ENCODE measurements around the gene COL13A1. TPM values are rescaled to one million over a fixed set of nuclear protein-coding genes. Genes with fewer than 3 reads are reported as not detected.
A peak's percentile ranks its signal among the peaks of the same experiment; 100 is the strongest.

The COL13A1 gene
- total RNA-seq, 4 donors from 2014 or later: 1.2 to 4.2 (median 2.6) TPM

DNA sequence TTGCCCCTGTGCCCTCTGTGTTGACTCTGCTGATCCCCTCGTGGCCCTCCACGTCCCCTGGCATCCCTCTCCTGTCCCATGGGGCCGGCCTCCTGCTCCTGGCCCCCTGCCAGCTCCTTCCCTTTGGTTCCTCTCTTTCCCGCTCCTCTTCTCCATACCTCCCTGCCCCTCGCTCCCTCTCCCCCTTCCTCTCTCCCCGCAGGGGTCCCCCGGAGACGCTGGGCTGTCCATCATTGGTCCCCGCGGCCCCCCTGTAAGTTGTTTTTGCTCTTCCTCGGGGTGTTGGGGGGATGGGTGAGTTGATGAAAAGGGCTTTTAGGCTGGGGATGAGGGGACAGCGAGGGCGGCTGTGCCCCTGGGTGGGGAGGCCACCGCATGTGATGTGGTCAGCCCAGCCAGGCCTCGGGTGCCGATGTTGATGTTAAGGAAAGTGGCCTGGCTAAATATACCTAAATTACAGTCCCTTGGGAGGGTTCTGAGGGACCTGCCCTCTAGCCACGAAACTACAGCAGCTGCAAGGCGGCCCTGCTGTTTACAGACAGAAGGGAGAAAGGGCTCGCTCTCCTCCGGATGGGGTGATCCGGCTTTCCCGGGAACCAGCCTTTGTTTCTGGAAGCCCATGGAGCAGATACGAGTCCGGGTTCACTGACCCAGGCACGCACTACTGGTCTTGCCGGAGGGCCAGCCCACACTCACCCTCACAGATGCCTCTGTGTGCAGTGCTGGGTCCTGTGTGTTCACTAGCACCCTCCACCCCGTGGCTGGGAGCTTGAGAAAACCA, 78.8 kb downstream of the COL13A1 start:
- no peak for DNase-seq (ENCODE audit: extremely low spot score)
- intact Hi-C loops (cut with DNase I): no loop called here
- Histone ChIP-seq H3K27me3 (no peaks in the 10 kb centered on the region), H3K27ac (replicated peaks in 1 of 4) (no peak overlapping the region), H3K9me3 (no peaks in the 10 kb centered on the region), H3K36me3 (no peaks in the 10 kb centered on the region), H3K4me3 (no peak overlapping the region), H3K4me1 (peaks cover 0 to 33% (median 26%) of the 10 kb centered on the region in 4 donors)
- TF ChIP-seq, protein P1, sequence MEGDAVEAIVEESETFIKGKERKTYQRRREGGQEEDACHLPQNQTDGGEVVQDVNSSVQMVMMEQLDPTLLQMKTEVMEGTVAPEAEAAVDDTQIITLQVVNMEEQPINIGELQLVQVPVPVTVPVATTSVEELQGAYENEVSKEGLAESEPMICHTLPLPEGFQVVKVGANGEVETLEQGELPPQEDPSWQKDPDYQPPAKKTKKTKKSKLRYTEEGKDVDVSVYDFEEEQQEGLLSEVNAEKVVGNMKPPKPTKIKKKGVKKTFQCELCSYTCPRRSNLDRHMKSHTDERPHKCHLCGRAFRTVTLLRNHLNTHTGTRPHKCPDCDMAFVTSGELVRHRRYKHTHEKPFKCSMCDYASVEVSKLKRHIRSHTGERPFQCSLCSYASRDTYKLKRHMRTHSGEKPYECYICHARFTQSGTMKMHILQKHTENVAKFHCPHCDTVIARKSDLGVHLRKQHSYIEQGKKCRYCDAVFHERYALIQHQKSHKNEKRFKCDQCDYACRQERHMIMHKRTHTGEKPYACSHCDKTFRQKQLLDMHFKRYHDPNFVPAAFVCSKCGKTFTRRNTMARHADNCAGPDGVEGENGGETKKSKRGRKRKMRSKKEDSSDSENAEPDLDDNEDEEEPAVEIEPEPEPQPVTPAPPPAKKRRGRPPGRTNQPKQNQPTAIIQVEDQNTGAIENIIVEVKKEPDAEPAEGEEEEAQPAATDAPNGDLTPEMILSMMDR (IDR thresholded peaks at IDR 0.05): no peak
- TF ChIP-seq EP300 (IDR thresholded peaks at IDR 0.05) (no peak), POLR2A (IDR thresholded peaks at IDR 0.05; ENCODE audit: low read depth) (no peak), POLR2AphosphoS5 (IDR thresholded peaks at IDR 0.05) (no peak)
- whole genome bisulfite sequencing: 55% methylated on average over 19 of the region's 27 CpGs

DNA sequence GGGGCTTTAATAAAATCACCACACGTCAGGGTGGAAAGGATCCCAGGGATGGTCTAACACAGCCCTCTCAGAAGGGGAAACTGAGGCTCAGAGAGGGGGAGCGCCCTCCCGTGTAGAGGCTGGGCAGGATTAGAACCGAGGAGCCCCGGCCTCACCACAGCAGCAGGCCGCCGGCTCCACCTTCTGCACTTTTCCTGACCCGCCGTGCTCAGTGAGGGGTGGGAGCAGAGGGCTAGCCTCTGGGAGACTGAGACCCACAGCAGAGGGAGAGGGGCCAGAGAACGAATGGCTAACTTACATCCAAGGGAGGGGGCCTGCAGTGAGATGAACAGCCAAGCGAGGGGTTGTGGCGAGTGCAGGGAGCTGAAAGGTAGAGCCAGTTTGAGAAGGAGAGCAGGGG, 79.5 kb downstream of the COL13A1 start:
- no peak for TF ChIP-seq POLR2AphosphoS5 (IDR thresholded peaks at IDR 0.05)
- no peak for TF ChIP-seq POLR2A (IDR thresholded peaks at IDR 0.05; ENCODE audit: low read depth)
- no peak for TF ChIP-seq EP300 (IDR thresholded peaks at IDR 0.05)
- TF ChIP-seq, protein P1 (IDR thresholded peaks at IDR 0.05): no peak
- intact Hi-C loops (cut with DNase I): no loop called here
- H3K27ac ChIP-seq (replicated peaks in 1 of 4): no peak overlapping the region
- DNase-seq (ENCODE audit: extremely low spot score): no peak
- H3K4me3 ChIP-seq: no peak overlapping the region
- H3K27me3 ChIP-seq: no peaks in the 10 kb centered on the region
- WGBS: 91% methylated on average over 12 of the region's 12 CpGs
- no peaks in the 10 kb centered on the region for H3K9me3 ChIP-seq
- H3K4me1 ChIP-seq: peaks cover 0 to 37% (median 31%) of the 10 kb centered on the region in 4 donors
- no peaks in the 10 kb centered on the region for H3K36me3 ChIP-seq

DNA sequence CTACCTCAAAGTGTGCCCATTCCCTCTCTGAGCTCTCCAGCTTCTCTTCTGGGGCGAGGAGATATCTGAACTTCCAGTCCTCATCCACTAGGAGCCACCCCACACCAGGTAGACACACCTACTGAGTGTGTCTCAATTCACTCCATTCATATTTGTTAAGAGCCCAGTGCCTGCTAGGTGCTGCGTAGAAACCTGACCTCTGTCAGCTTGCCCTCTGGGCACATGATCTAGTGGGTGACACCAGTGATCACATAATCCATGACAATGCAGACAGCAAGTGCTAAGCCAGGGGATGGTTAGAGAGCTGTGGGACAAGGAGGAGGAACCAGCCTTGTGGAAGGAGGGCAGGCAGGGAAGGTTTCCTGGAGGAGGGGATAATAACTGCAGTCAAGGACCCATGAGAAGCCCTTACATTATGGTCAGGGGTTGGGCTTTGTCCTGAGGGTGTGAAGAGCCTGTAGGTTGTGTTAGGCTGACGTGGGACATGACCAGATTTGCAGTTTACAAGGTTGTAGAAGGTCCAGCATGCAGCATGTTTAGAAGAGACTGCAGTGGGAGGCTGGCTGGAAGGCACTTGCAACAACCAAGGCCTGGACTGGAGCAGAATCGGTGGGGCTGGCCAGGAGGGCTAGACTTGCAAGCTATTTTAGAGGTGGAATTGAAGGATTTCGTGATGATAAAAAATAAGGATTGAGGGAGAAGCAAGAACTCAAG, 81.8 kb downstream of the COL13A1 start:
- intact Hi-C loops (cut with DNase I): no loop called here
- WGBS: 94% methylated on average over 5 of the region's 5 CpGs

DNA sequence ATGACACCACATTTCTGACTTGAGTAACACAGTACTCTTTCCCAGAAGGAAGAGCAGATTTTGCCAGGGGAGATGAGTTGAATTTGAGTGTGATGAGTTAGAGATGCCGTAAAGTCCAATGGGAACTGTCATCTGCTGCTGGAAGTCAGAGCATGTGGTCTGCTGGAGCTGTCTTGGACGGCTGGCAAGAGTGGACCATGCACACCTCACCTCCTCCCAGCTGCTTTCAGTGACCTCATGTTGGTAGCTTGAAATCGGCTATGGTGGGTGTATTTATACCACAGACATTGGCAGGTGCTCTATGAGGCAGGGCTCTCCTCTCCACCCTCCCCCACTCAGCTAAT, 82.3 kb downstream of the COL13A1 start:
- H3K9me3 ChIP-seq: no peaks in the 10 kb centered on the region
- H3K4me1 ChIP-seq: peaks cover 0 to 34% (median 27%) of the 10 kb centered on the region in 4 donors
- H3K27ac ChIP-seq (replicated peaks in 1 of 4): peak overlapping the region in 1 of 4 donors; percentile 65
- DNase-seq (ENCODE audit: extremely low spot score): no peak
- no peaks in the 10 kb centered on the region for H3K36me3 ChIP-seq
- no peak overlapping the region for H3K4me3 ChIP-seq
- WGBS: 71% methylated on average over 3 of the region's 3 CpGs
- TF ChIP-seq, protein P1 (IDR thresholded peaks at IDR 0.05): no peak
- intact Hi-C loops (cut with DNase I): no loop called here
- no peaks in the 10 kb centered on the region for H3K27me3 ChIP-seq

More for the DNA sequence above, 81.8 kb downstream of the COL13A1 start:
- Histone ChIP-seq H3K27ac (replicated peaks in 1 of 4) (no peak overlapping the region), H3K9me3 (no peaks in the 10 kb centered on the region), H3K4me3 (no peak overlapping the region), H3K36me3 (no peaks in the 10 kb centered on the region), H3K27me3 (no peaks in the 10 kb centered on the region), H3K4me1 (peaks cover 0 to 35% (median 28%) of the 10 kb centered on the region in 4 donors)
- no peak for DNase-seq (ENCODE audit: extremely low spot score)
- no peak for TF ChIP-seq POLR2A (IDR thresholded peaks at IDR 0.05; ENCODE audit: low read depth)
- no peak for TF ChIP-seq POLR2AphosphoS5 (IDR thresholded peaks at IDR 0.05)
- TF ChIP-seq, protein P1 (IDR thresholded peaks at IDR 0.05): no peak
- no peak for TF ChIP-seq EP300 (IDR thresholded peaks at IDR 0.05)
